ENCODE measurements around the gene AAMP.
"Not testable (repeated sequence)": the region's sequence is repeated elsewhere in the genome, so short reads cannot be mapped to it uniquely, and the experiment has no call there.

The AAMP gene

DNA sequence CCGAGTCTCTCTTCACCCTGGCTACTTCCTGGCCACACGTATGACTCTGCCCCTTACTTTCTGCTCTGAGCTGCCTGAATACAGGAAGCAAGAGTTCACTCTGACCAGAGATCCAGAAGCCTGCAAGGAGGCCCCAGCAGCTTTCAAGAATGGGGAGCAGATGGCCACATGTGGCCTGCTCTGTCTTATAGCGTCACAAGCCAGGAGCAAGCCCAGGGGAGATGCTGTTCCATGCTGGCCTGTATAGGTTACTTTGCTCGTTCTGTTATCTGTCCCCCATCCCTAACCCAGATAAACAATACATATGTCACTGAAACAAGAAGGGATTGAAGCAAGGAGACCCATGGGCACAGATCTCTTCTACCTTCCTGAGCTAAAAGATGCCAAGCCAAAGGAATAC lies 4.6 kb upstream of the AAMP start:
- no peak for DNase-seq
- TF ChIP-seq POLR2A (IDR thresholded peaks at IDR 0.05; ENCODE audit: low read length) (no peak), GATA1 (IDR thresholded peaks at IDR 0.05; ENCODE audit: low read depth, low read length) (no peak)

DNA sequence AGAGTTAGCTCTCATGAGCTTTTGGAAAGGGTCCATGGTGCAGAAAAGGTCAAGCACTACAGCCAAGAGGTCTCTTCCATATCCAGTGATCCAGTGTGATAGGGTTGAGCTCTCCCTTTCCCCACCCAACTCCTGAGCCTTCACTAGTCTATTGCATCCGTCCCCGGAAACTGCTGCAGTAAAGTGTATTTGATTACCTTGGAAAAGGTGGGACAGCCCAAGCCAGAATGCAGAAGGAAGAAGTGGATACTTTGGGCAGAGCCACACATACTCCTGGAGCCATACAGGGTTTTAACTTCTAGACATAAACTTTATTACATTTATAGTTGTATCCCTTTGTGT lies 3.9 kb upstream of the AAMP start:
- no peak for DNase-seq
- TF ChIP-seq POLR2A (IDR thresholded peaks at IDR 0.05; ENCODE audit: low read length) (no peak), GATA1 (IDR thresholded peaks at IDR 0.05; ENCODE audit: low read depth, low read length) (no peak)

DNA sequence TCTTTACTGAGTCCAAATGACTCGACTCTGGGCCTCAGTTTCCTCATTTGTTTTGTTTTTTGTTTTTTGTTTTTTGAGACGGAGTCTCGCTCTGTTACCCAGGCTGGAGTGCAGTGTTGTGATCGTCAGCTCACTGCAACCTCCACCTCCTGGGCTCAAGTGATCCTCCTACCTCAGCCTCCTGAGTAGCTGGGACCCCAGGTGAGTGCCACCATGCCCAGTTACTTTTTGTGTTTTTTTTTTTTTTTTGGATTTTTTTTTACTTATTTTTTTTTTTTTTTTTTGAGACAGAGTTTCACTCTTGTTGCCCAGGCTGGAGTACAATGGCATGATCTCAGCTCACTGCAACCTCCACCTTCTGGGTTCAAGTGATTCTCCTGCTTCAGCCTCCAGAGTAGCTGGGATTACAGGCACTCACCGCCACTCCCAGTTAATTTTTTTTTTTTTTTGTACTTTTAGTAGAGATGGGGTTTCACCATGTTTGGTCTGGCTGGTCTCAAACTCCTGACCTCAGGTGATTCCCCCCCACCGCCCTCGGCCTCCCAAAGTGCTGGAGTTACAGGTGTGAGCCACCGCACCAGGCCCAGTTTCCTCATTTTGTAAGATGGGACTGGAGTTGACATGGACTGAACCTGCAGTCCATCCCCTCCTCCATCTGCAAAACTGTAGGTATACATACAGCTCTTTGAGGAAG lies 3.4 kb upstream of the AAMP start:
- DNase-seq = not testable (repeated sequence)

DNA sequence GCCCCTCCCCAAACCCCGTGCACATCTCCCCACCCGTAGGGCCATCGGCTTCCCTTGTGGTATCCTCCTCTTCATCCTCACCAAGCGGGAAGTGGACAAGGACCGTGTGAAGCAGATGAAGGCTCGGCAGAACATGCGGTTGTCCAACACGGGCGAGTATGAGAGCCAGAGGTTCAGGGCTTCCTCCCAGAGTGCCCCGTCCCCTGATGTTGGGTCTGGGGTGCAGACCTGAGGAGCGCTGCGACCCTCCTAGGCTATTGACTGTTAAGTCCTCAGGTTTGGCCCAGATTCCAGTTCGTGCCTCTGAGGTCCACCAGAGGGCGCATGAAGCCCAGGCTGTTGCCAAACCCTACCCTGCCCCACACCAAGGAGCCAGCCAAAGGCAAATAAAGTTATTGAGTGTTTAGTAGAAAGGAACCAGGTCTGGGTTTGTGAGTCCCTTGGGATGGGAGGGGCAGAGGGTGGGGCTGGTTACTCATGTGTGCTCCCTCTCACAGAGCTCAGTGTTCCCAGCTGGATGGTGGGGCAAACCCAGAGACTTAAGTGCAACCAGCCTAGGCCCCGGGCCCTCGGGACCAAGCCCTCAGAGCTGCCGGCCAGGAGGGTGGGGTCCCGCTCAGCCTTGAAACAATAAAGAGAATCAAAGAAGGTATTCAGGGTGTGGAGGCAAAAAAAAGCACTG lies 2.7 kb upstream of the AAMP start:
- peak; percentile 89 to 94 for DNase-seq
- TF ChIP-seq POLR2A (IDR thresholded peaks at IDR 0.05; ENCODE audit: low read length) (peak; percentile 61), GATA1 (IDR thresholded peaks at IDR 0.05; ENCODE audit: low read depth, low read length) (no peak)

DNA sequence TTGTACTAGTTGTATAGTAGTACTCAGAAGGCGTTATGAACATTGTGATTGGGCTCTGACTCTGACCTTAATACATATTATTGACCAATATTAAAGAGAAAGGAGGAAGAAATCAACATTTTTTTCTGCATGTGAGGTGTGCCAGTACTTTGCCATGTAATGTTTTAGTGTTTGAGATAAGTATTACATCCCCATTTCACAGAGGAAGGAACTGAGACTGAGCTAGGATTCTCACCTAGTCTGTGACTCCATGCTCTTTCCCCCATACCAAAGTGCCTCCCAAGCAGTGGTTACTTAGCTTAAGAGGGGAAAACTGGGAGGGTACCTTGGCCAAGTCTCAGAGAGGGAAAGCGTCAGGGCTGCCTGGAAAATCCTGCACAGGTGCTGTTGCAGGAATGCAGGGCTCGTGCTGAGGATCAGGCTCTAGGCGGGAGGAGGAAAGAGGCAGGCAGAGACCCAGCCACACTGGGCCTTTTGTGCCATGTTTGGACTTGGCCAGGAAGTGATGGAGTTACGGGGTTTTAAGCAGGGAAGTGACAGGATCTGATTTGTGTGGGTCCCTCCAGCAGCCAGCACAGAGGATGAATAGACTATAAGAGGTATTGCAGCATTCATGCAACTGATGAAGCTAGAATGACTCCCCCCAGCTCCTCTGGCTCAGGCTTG lies 2.1 kb upstream of the AAMP start:
- TF ChIP-seq GATA1 (IDR thresholded peaks at IDR 0.05; ENCODE audit: low read depth, low read length) = no peak
- TF ChIP-seq POLR2A (IDR thresholded peaks at IDR 0.05; ENCODE audit: low read length) = peak; percentile 42
- peak in 1 of 2 experiments; percentile 62 for DNase-seq

DNA sequence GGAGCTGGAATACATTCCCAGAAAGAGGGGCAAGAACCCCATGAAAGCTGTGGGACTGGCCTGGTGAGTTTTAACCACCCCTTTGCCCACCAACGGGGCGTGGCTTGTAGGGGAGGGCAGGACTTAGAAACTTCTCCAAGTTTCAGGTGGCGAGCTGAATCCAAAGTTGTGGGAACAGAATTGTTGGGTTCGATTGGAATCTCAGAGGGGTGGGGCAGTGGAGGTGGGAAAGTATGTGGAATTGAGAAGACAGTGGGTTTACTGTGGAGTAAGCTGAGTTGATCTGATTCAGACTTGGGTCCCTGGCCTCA lies 1.5 kb upstream of the AAMP start:
- DNase-seq = peak in 1 of 2 experiments; percentile 70
- no peak for TF ChIP-seq GATA1 (IDR thresholded peaks at IDR 0.05; ENCODE audit: low read depth, low read length)
- TF ChIP-seq POLR2A (IDR thresholded peaks at IDR 0.05; ENCODE audit: low read length) = no peak

DNA sequence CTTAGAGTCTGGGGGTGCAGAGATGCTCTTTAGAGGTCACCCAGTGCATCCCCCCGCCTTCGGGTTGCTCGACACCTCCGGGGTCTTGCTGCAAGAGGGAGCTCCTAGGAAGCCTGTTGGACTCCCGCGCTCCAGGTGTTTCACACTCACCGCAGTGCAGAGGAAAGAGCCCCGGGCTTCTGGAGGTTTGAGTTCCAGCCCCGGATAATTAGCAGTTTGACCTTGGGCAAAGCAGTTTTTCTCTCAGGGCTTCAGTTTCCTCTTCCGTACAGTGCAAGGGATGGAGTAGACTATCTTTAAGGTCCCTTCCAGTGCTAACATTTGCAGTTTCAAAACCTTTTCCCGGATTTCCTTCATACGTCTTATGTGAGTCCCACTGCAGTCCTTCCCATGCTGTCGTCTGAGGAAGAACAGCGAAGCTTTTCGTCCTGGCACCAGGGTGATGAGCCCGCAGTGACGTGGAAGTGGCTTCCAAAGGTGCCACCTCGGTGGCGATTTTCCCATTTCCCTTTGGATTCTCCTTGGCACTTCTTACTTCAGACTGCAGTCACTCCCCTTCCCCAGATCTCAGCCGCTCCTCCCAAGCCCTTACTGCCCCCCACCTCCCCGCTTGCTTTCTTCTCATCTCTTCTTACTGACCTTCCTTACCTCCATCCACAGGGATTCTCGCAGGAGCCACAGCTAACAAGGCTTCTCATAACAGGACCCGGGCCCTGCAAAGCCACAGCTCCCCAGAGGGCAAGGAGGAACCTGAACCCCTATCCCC lies 967 bp upstream of the AAMP start:
- DNase-seq = peak; percentile 60 to 75
- TF ChIP-seq POLR2A (IDR thresholded peaks at IDR 0.05; ENCODE audit: low read length) (no peak), GATA1 (IDR thresholded peaks at IDR 0.05; ENCODE audit: low read depth, low read length) (no peak)

DNA sequence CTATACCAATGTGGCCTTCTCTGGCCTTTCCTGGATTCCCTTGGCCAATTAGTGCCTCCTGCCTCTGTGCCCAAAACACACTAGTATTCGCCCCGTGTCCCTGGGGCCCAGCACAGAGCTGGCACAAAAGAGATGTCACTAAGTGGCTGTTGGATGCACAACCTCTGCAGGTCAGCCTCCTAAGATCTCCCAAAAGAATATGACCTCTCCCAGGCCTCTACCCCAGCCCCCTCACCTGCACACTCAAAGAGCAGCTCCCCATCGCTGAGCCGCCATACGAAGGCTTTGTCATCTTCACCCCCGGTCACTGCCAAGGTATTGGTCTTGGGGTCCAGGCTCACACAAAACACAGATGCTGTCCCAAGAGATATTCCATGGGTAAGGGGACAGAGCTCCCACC lies 2.7 kb downstream of the AAMP start:
- no peak for TF ChIP-seq GATA1 (IDR thresholded peaks at IDR 0.05; ENCODE audit: low read depth, low read length)
- no peak for TF ChIP-seq POLR2A (IDR thresholded peaks at IDR 0.05; ENCODE audit: low read length)
- no peak for DNase-seq

DNA sequence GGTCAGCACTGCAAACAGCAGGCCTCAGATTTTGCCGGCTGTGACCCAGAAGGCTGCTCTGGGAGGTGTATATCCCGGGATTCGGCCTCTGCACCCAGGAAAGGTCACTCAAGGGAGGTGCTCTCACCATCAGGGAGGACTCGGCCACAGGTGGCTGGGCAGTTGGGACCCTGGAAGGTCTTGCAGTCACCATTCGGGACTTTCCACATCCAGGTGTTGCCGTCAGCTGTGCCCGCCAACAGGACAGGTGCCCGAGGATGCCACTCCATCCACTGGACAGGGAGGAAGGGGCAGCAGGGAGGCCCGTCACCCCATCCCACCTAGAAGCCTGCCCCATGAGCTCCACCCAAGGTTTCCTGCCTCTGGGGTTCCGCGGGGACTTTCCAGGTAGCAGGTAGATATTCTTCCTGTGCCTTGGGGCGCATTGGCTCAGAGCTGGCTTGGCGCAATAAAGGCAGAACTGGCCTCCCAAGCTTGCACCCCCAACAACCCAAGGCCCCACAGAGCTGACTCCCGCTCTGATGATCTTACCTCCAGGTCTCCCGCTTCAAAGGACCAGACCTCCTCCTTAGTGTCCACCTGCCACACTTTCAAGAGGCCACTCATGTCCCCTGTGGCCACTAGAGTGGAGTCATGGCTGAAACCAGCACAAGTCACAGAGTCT lies 3.5 kb downstream of the AAMP start:
- DNase-seq = no peak
- TF ChIP-seq POLR2A (IDR thresholded peaks at IDR 0.05; ENCODE audit: low read length) (no peak), GATA1 (IDR thresholded peaks at IDR 0.05; ENCODE audit: low read depth, low read length) (no peak)

DNA sequence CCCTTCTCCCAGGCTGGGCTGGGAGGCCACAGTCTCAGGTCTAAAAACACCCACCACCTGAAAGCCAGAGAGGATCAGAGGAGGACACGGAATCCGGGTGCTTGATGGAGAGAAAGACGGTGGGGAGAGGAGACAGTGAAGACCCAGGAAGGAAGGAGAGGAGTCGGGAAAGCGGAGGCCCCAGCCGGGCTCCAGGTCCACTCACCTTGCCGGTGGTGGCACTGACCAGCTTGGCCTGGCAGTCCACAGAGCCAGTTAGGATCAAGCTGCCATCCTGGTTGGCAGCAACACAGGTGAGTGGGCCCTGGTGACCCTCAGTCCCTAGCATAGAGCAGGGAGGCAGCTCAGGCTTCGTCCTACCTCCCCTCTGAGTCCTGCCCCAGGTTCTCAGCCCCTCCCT lies 4.3 kb downstream of the AAMP start:
- TF ChIP-seq GATA1 (IDR thresholded peaks at IDR 0.05; ENCODE audit: low read depth, low read length) (no peak), POLR2A (IDR thresholded peaks at IDR 0.05; ENCODE audit: low read length) (no peak)
- no peak for DNase-seq

DNA sequence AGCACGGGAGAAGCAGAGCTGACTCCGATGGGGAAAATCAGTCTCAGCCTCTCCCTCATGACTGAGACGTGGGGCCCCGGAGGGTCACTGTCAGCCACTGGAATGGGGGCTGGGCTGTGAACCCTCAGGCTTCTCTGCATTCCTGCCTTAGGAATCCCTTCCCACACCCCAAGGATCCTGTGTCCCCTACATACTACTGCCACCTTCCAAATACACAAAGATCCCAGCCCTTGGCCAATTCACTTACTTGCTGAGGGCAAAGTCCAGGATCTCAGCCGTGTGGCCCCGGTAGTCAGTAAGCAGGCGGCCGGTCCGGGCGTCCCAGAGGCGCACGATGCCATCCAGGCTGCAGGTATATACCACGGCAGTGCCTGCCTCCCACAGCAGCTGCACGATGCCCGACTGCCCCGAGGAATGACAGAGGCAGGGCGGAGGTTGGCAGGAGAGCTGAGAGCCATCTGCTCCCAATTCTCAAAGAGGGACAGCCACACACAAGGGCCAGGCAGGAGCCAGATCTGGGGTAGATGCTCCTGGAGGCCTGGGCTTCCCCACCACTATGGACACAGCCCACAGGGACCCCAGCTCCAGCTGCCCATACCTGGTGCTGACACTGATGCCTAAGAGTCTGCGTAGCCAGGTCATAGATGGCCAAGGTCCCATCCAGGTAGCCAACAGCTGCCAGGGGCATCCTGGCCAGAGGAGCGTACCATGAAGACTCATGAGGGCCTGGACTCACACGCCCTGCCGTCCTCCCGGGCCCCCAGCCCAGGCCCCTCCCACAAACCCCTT lies 5.0 kb downstream of the AAMP start:
- no peak for DNase-seq
- no peak for TF ChIP-seq GATA1 (IDR thresholded peaks at IDR 0.05; ENCODE audit: low read depth, low read length)
- no peak for TF ChIP-seq POLR2A (IDR thresholded peaks at IDR 0.05; ENCODE audit: low read length)

DNA sequence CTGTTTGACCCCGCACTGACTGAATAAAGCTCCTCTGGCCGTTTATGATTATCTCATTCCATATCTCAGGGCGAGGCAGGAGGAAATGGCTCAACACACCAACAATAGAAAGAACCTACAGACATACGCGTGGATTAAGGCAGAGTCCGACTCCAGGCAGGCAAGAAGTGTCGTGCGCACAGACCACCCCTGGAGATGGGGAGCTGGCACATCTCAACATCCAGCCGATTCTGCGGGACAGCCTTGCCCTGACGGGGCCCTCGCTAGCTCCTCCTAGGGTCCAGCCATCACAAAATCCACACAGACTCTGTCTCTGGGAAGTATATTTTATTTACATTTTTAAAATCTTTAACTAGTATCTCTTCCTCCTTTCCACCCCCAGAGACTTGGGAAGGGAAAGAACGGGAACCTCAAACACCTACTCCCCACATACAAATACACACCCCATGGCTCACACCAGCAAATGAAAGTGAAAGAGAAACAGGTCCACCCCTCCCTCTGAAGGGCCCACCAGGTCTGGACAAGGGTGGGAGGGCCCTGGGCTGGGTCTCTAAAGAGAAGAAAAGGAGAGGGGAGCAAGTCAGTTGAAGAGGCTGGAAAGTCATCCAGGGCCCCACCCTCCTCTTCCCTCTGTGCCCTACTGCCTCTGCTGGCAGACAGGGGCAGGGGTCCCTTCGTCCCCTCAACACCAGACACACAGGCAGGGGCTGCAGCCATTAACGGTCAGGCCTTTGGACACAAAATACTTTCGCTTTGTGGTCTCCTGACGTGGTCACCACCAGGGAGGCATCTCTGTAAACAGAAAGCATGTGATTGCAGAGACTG lies 5.9 kb downstream of the AAMP start:
- no peak for TF ChIP-seq POLR2A (IDR thresholded peaks at IDR 0.05; ENCODE audit: low read length)
- DNase-seq = no peak

Data from erythroblast (primary cell).